ENCODE results near the gene ERMAP.
"Not testable (repeated sequence)": the region's sequence is repeated elsewhere in the genome, so short reads cannot be mapped to it uniquely, and the experiment has no call there.

The ERMAP gene

DNA sequence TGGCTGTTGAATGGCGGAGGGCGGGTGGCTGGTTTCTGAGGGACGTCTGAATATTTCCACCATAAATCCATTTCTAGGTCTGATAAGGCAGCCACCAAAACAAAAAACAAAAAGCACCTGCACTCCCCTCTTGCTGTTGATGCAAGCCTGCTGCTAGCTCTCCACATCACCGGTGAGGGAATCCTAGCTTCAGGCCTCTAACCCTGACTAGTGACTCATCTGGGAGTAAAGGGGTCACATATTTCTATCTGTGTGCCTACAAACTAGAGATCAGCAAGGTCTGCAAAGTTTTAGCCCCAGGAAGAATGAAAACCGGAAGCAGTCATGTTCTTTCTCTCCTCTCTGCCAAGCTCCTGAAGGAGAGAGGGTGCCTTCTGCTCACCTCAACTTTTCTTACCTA is 10.3 kb upstream of the ERMAP start:
- DNase-seq (ENCODE audit: low read depth in 2 of 2, low spot score in 1 of 2) = no peak

DNA sequence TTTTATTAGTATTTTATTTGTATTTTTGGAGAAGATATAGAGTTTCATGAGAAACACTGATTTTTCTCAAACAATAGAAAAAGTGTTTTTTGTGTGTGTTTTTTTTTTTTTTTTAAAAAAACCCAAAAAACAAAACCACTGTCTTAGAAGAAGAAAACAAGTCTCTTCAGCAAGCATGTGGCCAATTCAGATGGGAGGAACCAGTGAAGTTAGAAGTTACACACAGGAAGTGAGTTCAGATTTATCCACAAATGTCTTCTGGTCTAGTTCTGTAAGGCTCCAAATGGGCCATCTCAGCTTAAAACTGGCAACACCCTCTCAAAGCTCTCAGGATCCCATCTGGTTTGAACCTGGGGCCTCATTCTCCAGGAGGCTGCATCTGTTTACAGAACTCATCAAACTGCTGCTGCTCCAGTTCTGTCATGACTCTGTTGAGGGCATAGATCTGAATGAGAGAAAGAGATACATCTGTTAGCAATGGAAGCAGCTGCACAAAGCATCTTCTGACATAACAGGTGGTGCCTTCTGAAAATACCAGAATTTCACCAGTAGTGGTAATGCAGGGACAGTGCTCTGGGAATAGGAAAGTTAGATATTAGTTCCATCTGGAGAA is 9.8 kb upstream of the ERMAP start:
- no peak for DNase-seq (ENCODE audit: low read depth in 2 of 2, low spot score in 1 of 2)

DNA sequence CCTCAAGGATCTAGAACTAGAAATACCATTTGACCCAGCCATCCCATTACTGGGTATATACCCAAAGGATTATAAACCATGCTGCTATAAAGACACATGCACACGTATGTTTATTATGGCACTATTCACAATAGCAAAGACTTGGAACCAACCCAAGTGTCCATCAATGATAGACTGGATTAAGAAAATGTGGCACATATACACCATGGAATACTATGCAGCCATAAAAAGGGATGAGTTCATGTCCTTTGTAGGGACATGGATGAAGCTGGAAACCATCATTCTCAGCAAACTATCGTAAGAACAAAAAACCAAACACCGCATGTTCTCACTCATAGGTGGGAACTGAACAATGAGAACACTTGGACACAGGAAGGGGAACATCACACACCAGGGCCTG is 2.1 kb upstream of the ERMAP start:
- not testable (repeated sequence) for DNase-seq (ENCODE audit: low read depth in 2 of 2, low spot score in 1 of 2)

DNA sequence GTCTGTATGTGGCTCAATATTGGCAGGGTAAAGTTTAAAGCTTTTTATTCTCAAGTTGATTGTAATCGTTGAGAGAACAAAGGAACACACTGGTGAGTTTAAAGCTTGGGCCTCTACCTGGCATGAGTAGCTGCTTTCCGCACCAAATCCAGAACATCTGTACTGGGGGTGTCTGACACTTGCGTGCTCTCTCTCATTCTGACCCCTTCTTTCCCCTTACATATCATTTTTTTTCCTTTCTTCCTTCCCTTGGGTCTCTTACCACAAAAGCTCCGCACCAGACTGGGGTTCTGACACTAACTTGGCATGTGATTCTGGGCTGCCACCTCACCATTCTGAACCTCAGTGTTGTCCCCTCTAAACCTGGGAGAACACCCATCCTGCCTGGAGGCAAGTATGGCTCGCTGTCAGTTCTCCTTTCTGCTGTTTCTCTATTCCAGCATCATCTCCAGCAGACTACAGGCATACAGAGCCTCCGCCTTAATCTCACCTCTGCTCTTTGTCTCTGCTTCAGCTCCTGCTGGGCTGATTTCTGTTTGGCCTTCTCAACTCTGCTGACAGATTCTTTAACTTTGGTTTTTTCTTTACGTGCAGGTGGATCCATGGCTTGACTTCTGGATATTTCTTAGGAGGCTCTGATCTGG is 859 bp upstream of the ERMAP start:
- no peak for DNase-seq (ENCODE audit: low read depth in 2 of 2, low spot score in 1 of 2)

DNA sequence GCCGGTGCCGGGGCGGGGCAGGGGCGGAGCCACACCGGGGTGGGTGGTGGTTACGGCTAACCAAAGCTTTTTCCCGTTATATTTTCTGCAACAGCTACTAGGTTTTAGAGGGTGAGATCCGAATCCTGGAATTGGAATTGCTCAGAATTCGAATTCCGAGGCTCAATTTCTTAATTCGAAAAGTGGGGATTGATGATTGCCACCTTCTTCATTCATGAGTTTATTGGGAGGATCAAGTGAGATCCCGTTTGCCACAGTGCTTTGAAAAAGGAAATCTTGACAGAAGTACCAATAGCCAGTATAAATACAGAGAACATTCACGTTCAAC is 482 bp downstream of the ERMAP start:
- no peak for DNase-seq (ENCODE audit: low read depth in 2 of 2, low spot score in 1 of 2)

DNA sequence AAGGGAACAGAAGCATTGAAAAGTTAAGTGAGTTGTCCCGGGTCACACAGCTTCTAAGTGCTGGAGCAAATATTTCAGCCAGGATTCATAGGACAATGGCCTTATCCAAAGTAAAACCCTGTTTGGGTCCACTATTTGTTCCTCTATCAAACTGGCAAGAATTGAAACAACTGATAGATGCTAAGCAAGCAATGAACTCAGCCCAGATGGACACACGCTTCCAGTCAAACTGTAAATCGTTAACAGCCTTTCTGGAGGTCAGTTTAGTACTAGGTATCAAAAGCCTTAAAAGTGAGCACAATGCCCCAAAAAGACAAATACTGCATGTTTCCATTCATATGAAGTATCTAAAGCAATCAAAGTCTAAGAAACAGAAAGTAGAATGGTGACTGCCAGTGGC is 1.1 kb downstream of the ERMAP start:
- no peak for DNase-seq (ENCODE audit: low read depth in 2 of 2, low spot score in 1 of 2)

DNA sequence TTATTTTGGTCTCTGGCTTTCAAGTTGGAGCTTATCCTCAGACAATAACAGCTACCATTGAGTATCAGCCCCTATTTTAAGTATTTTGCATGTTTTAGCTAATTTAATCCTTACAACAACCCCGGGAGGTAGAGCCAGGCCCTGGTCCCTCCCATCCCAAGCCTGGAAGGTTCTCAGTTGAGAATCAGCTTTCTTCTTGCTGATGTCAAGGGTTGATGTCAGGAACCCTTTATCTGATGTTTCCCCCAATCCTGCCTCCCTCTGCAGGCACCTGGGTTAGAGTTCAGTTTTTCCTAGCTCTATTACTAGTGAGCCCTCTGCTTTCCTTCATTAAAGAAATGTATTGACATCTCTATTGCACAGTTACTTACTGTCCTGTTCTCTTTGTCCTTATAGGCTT is 3.9 kb downstream of the ERMAP start:
- DNase-seq (ENCODE audit: low read depth in 2 of 2, low spot score in 1 of 2) = no peak

DNA sequence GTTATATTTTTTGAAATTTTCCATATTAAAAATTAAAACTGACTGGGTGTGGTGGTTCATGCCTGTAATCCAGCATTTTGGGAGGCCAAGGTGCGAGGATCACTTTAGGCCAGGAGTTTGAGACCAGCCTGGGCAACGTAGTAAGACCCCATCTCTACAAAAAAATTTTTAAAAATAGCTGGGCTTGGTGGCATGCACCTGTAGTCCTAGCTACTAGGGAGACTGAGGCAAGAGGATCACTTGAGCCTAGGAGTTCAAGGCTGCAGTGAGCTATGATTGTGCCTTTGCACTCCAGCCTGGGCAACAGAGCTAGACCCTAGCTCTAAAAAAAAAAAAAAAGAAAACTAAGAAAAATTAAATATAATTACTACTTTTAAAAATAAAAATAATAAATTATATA is 4.8 kb downstream of the ERMAP start:
- no peak for DNase-seq (ENCODE audit: low read depth in 2 of 2, low spot score in 1 of 2)

DNA sequence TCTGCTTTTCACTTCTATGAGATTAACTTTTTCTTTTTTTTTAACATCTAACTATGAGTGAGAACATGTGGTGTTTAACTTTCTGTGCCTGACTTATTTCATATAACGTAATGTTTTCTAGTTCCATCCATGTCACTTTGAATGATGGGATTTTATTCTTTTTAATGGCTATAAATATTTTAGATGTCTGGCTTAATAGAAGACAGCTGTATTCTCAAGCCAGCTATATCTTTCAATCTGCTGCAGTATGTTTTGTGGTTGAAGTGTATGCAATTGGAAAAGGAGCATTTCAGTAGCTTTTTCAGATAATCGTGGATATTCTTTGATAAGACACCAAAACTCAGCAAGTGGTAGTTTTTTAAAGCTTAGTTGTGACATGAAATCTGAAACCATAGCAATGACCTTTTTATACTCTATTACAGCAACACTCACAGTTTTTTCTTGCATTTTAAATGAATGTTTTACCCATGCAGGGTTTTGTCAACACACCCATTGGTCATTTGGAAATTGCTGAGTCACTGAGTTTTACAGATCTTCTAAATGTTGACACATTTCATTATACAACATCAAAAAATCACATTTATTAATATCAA is 6.0 kb downstream of the ERMAP start:
- DNase-seq (ENCODE audit: low read depth in 2 of 2, low spot score in 1 of 2) = no peak

DNA sequence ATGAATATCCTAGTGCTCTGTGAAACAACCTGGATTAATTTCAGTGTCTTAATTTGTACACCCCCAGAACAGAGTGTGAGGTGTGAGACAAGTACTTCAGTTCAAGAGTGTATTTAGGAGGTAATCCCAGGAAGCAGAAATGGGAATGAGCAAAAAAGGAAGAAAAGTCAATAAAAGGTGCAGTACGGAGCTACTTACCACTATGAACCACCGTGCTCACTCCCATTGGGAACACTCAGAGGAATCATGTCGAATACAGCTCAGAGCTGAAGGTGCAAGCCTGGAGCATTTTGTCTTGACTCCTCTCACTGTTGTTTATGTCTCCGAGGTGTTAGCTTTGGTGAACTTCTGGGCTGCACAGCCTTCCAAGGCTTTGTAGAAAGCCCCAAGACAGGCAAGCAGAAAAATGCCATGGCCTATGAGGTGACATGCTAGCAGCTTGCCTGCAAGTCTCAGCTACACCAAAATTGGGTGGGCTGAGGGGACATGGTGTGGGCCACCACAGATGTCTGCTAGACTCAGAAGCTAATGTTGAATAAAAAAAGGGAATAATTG is 7.6 kb downstream of the ERMAP start:
- no peak for DNase-seq (ENCODE audit: low read depth in 2 of 2, low spot score in 1 of 2)

DNA sequence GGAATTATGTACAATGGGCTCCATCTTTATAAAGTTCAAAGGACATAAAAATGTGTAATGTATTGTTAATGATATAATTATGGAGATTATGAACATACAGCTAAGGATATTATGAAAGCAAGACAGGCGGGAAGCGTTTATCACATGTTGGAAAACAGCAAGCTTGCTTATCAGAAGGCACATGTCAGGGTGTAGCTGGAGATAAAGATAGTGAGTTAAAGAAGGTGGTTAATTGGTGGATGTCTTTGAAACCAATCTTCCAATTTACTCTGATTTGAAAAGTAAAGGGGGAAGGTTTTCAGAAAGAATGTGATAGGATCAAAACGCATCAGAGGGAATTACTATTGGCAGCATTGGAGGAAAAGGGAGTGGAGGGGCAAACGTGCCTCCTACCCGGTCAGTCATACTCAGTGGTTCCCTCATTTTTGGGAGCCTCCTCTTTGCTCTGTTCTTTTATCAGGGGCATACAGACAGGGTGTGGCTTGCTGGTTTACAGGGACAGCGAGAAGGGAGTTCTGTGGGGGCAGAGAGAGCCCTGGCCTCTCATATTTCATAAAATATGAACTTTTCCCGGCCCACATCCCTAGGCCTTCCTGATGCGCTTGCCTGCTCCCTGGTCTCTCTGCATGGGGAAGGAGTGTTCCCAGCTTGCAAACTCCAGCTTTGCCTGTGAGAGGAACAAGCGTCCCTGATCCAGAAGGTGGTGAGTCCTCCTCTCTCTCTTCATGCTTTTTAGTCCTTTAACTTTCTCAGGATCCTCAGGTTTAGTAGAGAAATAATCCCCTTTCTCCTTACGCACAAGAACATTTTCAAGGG is 8.3 kb downstream of the ERMAP start:
- no peak for DNase-seq (ENCODE audit: low read depth in 2 of 2, low spot score in 1 of 2)

DNA sequence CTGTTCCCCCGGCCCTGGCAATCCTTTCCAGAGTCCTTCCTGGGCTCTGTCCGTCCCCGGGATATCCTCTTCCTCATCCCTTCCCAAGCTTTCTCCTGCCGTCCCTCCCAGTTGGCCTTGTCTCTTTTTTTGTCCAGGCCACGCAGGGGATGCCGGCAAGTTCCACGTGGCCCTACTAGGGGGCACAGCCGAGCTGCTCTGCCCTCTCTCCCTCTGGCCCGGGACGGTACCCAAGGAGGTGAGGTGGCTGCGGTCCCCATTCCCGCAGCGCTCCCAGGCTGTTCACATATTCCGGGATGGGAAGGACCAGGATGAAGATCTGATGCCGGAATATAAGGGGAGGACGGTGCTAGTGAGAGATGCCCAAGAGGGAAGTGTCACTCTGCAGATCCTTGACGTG is 13.7 kb downstream of the ERMAP start:
- DNase-seq (ENCODE audit: low read depth in 2 of 2, low spot score in 1 of 2) = no peak

DNA sequence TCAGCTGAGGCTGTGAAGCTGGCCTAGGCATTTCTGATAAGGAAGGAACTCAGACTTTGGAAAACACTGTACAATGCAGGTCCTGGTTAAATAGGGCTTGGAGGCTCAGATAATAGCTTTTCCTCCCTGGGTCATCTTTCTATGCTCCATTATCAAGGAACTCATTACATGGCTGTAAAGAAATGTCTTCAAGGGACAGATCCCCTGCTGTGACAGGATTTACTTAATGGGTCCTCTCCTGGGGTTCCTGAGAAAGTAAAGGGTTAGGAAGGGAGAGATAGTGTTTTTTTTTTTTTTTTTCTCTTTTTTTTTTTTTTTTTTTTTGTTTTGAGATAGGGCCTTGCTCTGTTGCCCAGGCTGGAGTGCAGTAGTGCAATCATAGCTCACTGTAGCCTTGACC is 14.4 kb downstream of the ERMAP start:
- no peak for DNase-seq (ENCODE audit: low read depth in 2 of 2, low spot score in 1 of 2)

DNA sequence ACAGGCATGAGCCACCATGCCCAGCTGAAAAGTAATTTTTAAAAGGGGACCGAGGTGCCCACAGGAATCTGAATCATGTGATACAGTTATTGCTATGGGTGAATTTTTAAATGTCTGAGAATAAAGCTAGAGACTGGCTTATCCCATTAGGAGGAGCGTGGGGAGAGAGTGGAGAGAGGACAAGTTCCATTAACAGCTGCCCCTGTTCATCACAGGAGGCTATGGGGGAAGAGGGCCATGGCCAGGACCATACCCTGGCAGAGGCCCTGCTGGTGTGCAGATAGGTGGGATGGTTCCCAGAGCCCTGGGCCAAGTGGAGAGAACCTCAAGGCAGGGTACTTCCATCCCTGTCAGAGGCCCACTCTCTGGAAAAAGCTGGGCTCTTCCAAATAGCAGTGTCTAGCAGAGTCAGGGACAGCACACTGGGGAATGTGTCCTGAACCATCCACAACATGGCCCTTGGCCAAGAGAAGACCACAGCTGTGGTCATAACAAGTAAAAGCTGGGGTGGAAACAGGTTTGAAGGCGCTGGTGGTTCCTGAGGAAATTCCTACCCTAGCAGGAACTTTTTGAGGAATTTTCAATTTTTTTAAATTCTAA is 15.8 kb downstream of the ERMAP start:
- no peak for DNase-seq (ENCODE audit: low read depth in 2 of 2, low spot score in 1 of 2)

DNA sequence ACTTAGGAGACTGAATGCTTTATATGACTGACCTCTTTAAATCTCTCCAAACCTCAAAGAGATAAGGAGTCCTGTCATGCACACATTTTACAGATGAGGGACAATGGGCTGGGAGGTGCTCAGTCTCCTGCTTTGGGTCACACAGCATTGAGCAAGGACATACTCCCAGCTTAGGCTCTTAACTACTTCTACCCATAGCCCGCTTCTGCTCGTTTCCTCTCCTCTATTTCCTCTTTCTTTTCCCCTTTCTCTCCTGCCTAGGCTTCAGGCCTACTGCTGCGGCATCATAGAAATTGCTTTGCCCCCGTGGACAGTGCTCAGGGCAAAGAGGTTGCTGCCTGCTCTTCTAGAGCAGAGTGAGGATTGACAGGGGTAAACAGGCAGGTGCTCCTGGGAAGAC is 17.1 kb downstream of the ERMAP start:
- DNase-seq (ENCODE audit: low read depth in 2 of 2, low spot score in 1 of 2) = no peak

DNA sequence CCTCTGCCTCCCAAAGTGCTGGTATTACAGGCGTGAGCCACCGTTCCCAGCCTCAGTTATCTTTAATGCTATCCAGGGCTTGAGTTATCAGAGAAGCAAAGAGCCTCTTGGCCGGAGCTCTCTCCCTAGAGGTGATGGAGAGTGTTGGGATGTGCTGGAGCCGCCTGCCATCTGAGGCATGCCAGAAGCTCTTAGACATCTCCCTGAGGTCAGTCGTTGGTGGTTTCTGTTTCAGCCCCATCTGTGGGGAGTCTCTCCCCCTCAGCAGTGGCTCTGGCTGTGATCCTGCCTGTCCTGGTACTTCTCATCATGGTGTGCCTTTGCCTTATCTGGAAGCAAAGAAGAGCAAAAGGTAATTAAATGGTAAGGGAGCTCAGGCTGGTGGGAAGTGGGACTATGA is 17.9 kb downstream of the ERMAP start:
- DNase-seq (ENCODE audit: low read depth in 2 of 2, low spot score in 1 of 2) = no peak

DNA sequence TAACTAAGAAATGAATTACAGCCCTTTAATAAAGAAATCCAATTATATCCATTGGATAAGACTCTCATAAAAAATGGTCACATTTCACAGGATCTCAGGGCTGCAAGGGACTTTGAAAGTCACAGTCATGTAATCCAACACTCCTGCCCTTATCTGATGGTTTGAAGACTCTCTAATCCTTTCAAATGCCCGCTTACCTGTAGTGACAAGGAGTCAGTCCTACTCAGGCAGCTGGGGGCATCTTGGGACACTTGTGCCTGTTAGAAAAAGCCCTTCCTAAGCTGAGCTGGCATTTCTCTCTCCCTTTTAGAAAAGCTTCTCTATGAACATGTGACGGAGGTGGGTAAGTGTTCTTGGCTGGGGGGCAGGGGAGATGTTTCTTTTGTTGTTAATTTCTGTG is 18.5 kb downstream of the ERMAP start:
- no peak for DNase-seq (ENCODE audit: low read depth in 2 of 2, low spot score in 1 of 2)

DNA sequence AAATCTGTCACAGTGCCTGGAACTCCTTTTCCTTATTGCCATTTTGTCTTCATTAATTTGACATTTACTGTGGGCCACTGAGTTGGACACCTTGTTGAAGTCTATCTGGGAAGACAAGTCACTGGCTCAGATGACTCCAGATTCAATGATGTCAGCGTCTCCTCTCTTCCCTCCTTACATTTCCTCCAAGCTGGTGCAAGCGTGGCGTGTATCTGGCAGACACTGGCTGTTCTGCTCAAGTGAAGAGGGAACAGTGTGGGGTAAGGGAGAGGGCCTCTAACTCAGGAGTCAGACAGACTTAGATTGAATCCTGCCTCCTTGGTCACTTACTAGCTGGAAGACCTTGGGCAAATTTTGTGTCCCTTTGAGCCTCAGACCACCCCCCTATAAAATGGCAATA is 20.8 kb downstream of the ERMAP start:
- DNase-seq (ENCODE audit: low read depth in 2 of 2, low spot score in 1 of 2) = no peak

DNA sequence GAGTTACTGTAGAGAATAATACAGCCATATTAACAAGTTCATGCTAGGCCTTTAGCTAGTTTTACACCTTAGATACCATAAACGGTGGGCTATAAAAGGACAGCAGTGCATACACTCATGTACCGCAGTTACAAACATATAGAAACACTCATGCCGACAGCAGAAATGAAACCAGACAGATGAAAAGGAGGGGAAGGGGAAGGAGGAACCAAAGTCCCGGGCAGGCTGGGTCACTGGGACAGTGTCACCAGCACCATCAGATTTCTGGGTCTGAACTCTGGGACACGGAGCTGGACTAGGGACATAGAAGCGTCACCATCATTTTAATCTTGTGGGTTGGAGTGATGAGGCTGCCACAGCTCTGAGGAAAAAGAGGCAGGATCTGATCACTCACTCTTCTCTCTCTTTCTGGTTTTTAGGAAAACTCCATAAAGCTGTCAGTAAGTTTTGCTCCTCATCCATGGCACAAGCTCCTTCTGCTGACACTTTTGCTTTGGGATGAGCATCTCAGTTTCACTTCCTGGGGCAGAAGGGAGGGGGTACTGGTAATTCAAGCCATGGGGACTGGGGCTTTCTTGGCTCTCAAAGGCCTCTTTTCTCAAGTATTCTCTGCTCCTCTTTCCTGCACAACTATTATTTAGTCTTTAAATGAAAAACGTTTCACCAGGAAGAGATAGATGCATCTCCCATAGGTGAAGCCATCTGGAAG is 21.7 kb downstream of the ERMAP start:
- DNase-seq (ENCODE audit: low read depth in 2 of 2, low spot score in 1 of 2) = no peak

DNA sequence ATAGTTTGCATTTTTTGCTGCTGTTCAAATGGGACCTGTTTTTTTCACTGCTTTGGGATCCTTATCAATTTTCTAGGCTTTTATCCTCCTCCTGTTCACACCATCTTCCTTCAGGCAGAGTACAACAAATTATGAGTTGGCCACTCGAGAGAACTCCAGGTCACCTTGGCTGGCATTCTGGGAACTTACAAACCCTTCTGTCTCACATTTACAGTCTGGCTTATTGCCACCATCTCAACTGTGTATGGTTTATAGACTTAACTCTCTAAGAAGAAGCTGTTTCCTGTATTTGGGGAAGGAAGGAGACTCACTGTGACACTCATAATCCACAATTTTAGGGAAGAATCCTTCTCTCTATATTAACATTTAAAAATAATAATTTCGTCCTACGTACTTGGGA is 24.1 kb downstream of the ERMAP start:
- no peak for DNase-seq (ENCODE audit: low read depth in 2 of 2, low spot score in 1 of 2)
